SK-N-SH (cell line): ENCODE results near the gene ST3GAL2.

Experiments
- CTCF ChIP-seq: fragments of 200-600 bp; sonication (generic); IDR thresholded peaks from 2 replicates; pipeline ENCODE4 v1.6.1; 2017; ENCODE audit warnings: antibody characterized with exemption, mild to moderate bottlenecking, moderate library complexity
- EZH2phosphoT487 ChIP-seq: fragments of 200-600 bp; sonication (generic); IDR thresholded peaks from 2 replicates; pipeline ENCODE4 v1.6.1; 2017; ENCODE audit warnings: low read depth, mixed run types, mild to moderate bottlenecking, antibody characterized with exemption, moderate library complexity, borderline replicate concordance
- FOSL2 ChIP-seq: IDR thresholded peaks from 2 replicates; pipeline ENCODE4 v1.4.0; 2012; ENCODE audit warnings: low read depth, mild to moderate bottlenecking, moderate library complexity, borderline replicate concordance
- MAX ChIP-seq: IDR thresholded peaks from 2 replicates; pipeline ENCODE4 v1.4.0; 2012; ENCODE audit warnings: low read depth
- POLR2AphosphoS5 ChIP-seq: IDR thresholded peaks from 2 replicates; pipeline ENCODE4 v1.6.1; 2012; ENCODE audit warnings: low read depth, low read length
- RAD21 ChIP-seq: IDR thresholded peaks from 2 replicates; pipeline ENCODE4 v1.6.1; 2012; ENCODE audit warnings: mild to moderate bottlenecking, low read length
- RFX5 ChIP-seq: IDR thresholded peaks from 2 replicates; pipeline ENCODE4 v1.6.1; 2012; ENCODE audit warnings: mild to moderate bottlenecking, improper control_type of control experiment, low read length
- SIN3A ChIP-seq: IDR thresholded peaks from 2 replicates; pipeline ENCODE4 v1.6.1; 2012; ENCODE audit warnings: low read depth, mild to moderate bottlenecking, low read length, moderate library complexity, borderline replicate concordance
- TAF1 ChIP-seq: IDR thresholded peaks from 2 replicates; pipeline ENCODE4 v1.6.1; 2012; ENCODE audit warnings: low read depth, mild to moderate bottlenecking, low read length, moderate library complexity, borderline replicate concordance
- TEAD4 ChIP-seq: IDR thresholded peaks from 2 replicates; pipeline ENCODE4 v1.4.0; 2012; ENCODE audit warnings: mild to moderate bottlenecking, borderline replicate concordance; ENCODE audit not compliant: insufficient read depth
- YY1 ChIP-seq: IDR thresholded peaks from 2 replicates; pipeline ENCODE4 v1.4.0; 2012; ENCODE audit warnings: low read depth, mild to moderate bottlenecking
- TF ChIP-seq, protein P1 (sequence below): IDR thresholded peaks from 2 replicates; pipeline ENCODE4 v1.6.1; 2012; ENCODE audit warnings: mild to moderate bottlenecking, low read depth, low read length, moderate library complexity

- TF ChIP-seq CTCF: no peak
- no peak for TF ChIP-seq FOSL2
- TF ChIP-seq, protein P1, sequence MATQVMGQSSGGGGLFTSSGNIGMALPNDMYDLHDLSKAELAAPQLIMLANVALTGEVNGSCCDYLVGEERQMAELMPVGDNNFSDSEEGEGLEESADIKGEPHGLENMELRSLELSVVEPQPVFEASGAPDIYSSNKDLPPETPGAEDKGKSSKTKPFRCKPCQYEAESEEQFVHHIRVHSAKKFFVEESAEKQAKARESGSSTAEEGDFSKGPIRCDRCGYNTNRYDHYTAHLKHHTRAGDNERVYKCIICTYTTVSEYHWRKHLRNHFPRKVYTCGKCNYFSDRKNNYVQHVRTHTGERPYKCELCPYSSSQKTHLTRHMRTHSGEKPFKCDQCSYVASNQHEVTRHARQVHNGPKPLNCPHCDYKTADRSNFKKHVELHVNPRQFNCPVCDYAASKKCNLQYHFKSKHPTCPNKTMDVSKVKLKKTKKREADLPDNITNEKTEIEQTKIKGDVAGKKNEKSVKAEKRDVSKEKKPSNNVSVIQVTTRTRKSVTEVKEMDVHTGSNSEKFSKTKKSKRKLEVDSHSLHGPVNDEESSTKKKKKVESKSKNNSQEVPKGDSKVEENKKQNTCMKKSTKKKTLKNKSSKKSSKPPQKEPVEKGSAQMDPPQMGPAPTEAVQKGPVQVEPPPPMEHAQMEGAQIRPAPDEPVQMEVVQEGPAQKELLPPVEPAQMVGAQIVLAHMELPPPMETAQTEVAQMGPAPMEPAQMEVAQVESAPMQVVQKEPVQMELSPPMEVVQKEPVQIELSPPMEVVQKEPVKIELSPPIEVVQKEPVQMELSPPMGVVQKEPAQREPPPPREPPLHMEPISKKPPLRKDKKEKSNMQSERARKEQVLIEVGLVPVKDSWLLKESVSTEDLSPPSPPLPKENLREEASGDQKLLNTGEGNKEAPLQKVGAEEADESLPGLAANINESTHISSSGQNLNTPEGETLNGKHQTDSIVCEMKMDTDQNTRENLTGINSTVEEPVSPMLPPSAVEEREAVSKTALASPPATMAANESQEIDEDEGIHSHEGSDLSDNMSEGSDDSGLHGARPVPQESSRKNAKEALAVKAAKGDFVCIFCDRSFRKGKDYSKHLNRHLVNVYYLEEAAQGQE: no peak
- no peak for TF ChIP-seq YY1
- TF ChIP-seq RFX5: no peak
- no peak for TF ChIP-seq RAD21
- no peak for TF ChIP-seq TAF1
- no peak for TF ChIP-seq POLR2AphosphoS5
- no peak for TF ChIP-seq TEAD4
- TF ChIP-seq MAX: no peak
- TF ChIP-seq EZH2phosphoT487: no peak
- no peak for TF ChIP-seq SIN3A
These were observed 28.7 kb upstream of the ST3GAL2 start for GRCh38 chr16:70467608-70468007.
